Fibroblast of skin of left quadriceps (primary cell): ENCODE measurements around the gene BID.

Experiments
- DNase-seq, 2 experiments: peaks; one replicate each; pipeline ENCODE4 v3.0.0-alpha.2; 2013; ENCODE audit warnings: low read depth in 2 of 2

Gene BID

DNA sequence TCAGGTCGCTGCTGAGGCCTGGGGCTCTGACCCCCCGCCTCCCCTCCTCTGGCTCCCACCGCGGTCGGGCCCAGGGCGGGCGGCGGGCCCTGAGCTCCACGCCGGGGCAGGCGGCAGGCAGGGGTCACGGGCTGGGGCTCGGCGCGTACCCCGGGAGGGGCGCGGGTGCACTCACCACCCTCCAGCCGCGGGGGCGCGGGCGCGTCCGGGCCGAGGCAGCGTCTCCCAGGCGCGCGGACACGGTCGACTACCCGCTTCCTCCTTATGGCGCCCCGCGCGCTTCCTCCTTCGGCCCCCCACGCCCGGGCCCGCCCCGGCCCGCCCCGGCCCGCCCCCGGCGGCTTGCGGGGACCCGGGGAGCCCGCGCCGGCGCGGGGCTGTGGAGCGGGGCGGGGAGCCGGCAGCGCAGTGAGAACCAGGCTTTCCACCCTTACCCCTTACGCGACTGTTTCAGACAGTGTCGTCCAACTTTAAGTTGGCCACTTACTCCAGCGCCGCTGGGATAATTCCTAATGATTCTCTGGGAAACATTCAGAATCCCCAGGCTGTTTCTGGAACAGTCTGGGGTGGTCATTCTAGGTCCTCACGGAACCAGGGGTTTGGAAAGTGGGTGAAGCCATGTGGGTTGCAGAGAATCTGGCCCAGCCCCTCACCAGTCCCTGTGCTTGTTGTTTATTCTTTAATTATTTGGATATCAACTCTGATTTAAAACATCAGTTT is at the start of gene BID:
TSS of gene BID (minus strand) at position 264 of the 720 bp plus-strand sequence. CDS start 24,353 bp downstream, outside the sequence.
- no peak for DNase-seq

DNA sequence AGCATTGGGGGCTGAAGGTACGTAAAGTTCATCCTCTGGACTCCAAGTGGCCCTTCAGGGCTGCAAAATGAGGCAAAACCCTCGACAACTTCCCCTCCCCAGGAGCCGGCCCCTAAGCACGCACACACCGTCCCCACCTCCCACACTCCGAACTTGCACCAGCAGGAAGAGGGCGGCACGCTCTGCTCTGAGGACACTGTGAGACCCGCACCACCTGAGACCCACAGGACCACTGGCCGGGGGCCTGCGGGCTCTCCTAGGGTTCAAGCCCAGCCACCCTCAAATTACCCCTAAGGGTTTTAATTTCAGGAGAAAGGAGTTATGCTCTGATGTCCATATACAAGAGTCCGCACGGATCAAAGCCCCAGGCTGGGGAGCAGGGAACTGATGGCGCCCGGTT is 49.7 kb upstream of the BID start:
- no peak for DNase-seq

DNA sequence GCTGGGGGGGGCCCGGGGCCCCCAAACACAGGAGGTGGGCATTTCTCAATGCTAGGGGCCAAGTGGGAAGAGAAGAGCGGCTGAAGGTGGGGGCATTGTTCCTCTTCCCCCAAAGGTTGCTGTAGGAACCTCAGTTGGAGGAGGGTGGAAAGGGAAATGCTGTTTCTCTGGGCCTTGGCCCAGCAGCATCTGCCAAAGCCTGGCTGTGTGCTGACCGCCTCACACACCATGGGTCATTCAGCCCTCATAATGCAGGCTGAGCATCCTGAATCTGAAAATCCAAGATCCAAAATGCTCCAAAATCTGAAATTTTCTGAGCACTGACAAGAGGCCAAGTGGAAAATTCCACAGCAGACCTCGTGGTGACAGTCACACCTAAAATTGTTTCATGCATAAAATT is 49.0 kb upstream of the BID start:
- no peak for DNase-seq

- no peak for DNase-seq
Observed at GRCh38 chr22:17822087-17822486, 47.8 kb upstream of the BID start.

DNA sequence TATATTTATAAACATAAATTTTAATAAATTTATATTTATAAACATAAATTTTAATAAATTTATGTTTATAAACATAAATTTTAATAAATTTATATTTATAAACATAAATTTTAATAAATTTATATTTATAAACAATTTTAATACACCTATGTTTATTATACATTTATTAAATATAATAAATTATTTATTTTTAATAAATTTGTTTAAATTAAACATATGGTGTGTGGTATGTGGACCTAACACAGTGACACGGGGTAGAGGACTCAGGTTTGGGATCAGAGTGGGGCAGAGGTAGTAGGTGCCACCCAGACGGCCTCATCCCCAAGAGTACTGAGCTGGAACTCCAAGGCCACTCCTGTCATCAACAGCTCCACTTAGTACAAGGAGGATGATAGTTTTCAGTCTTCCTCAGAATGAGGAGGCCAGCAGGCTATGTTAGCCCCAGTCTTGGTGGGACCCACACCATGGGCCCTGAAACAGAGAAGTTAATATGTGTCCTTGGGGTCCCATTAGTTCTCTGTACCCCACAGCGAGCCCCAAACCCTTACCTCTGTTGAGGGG is 46.7 kb upstream of the BID start:
- no peak for DNase-seq

DNA sequence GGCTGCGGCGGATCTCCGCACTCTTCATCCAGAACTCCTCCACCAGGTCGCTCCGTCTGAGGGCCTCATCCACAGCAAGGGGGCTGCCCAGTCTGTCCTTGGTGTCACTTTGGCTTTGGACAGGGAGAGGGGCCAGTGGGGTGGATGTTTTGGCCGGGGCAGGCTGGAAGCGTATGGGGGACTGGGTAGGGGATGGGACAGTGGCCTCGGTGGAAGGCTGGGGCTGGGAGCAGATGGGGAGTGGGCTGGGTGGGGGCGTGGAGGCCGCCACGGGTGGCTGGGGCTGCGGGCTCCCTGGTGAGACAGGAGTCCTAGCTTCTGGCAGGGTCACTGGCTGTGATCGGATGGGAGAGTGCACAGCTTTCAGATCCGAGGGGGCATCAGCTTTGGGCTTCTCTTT is 44.4 kb upstream of the BID start:
- no peak for DNase-seq

DNA sequence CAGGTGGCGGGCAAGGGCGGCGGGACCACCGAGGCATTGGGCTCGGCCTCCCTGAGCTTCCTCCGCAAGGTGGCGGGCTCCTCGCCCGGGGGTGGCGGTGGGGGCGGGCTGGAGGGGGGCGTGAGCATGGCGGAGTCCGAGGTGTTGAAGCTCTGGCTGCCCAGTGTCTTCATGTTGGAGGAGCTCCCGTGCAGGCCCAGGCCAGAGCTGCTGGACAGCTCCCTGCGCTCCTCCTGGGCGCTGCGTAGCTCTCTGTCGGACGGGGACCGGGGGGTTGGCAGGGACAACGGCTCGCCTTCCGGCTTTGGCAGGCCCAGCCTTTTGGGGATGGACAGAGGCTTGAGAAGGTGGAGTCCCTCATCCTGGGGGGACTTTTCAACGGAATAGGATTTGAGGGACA is 43.9 kb upstream of the BID start:
- DNase-seq = no peak

GRCh38 chr22:17817511-17818065 is 43.3 kb upstream of the BID start:
- no peak for DNase-seq

DNA sequence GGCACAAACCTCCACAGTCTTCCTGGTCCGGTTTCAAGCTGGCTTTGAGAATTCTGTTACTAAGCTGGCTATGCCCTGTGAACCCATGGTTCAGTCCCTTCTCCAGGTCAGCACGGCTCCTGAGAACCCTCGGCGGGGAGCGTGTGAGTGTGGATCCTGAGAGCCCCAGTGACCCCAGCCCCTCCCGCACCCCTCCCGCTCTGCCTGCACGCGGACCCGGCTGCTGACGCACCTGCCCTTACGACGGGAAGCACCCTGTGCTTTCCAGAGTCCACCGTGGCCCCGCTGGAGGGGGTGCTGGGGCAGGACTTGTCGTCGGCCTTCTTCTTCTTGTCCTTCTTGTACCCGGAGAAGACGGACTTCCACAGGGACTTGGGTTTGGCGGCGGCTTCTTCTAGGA is 42.8 kb upstream of the BID start:
- DNase-seq = no peak

GRCh38 chr22:17816649-17817048 is 42.4 kb upstream of the BID start:
- no peak for DNase-seq

- no peak for DNase-seq
Observed at GRCh38 chr22:17815703-17816254, 41.5 kb upstream of the BID start.

GRCh38 chr22:17814830-17815229 is 40.6 kb upstream of the BID start:
- DNase-seq = no peak

GRCh38 chr22:17814084-17814483 is 39.8 kb upstream of the BID start:
- no peak for DNase-seq

GRCh38 chr22:17811119-17811518 is 36.9 kb upstream of the BID start:
- DNase-seq = no peak

DNA sequence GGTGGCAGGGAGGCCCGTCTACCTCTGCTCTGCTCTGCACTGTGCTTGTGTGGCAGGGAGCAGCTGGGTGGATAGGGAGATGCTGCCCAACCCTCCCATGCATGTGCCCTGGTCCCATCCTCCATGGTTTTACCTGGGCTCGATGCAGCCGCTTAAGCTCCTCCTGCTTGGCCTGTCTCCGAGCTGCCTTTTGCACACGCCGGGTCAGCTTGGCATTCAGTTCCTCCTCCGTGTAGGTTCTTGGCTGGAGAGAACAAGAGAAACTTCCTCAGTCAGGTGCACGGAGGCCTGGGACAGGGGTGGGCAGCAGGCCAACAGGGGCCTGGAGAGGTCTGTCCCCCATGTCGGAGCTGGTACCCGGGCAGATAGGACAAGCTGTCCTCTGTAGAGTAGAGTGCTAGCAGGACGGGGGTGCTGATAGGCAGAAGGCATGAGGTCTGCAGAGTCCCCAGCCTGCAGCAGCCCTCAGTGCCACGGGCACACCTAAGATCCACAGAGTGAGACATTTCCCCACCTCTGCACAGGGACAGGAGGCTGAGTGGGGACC is 36.4 kb upstream of the BID start:
- no peak for DNase-seq

GRCh38 chr22:17808693-17809403 is 34.6 kb upstream of the BID start:
- no peak for DNase-seq

DNA sequence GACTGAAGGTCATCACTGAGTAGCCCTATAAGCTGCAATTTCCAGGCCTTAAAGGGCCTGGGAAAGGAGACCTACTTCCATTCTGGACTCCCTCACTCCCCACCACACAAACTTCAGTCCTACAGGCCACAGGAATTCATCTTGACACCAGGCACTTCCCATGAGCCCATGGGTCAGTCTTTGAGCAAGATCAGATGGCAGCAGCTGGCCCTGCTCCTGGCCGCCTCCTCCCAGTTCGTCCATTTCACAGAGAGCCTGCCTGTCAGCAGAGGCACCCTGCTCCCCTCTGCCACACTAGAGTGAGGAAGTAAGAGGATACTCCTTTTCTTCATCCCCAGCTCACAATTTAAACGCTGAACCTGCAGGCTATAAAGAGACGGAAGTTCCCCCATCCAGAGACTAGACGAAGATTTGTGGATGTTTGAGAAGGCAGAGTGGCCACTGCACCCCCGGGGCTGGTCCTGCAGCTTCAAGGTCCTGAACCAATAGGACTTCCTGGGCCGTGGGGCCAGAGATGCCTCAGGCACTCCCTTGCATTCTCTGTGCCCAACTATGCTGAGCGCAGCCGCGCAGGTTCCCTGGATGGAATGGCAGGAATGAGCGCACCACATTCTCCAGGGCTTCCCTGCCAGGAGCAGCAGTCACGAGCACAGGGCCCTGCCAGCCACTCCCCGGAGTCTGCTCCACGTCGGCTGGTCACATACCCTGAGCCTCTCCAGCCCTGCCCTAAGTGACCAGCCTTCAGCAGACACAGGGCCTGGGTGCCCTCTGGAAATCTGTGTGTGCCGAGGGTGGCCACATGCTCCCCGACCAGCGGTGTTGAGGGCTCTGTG is 33.5 kb upstream of the BID start:
- DNase-seq = no peak

DNA sequence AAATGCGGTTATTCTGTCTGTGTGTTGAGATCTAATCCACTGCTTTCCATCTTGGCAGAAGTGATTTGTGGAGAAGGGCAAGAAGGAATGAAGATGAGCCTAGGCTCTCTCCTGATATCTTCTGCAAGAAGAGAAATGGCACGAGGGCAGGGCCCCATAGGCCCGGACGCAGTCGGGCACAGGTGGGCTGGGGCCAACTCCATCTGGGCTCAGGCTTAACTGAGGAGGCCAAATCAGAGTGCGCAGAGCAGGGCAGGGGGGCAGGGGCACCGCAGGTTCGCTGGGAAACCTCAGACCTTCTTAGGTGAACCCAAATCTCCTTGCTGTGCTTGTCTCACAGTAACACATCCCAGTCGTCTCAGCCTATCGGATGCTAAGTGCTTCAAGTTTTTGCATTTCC is 32.8 kb upstream of the BID start:
- DNase-seq = no peak

DNA sequence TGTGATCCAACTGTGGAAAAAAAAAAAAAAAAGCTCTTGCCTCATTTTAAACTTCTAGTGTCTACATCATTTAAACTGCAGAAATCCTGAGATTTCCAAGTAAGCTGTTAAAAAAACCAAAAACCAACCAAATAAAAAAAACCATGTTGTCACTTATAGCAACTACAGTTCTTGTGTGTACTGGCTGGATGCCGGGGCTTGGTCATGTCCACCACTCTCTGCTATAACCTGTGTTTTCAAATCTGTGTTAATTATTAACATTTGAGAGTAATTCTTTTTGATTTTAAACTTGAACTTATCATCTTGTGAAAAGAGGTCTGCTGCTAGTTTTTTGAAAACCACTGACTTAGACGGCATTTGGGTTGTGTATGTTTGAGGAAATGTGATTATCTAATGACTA is 32.2 kb upstream of the BID start:
- no peak for DNase-seq

GRCh38 chr22:17804331-17805080 is 30.2 kb upstream of the BID start:
- DNase-seq = no peak
